Loucy (cell line): Measurements from ENCODE around the gene MBNL1.
"Not testable (repeated sequence)": the region's sequence is repeated elsewhere in the genome, so short reads cannot be mapped to it uniquely, and the experiment has no call there.

Experiments
- H2AFZ ChIP-seq: fragments of 200-600 bp; sonication (generic); 2 replicates; pipeline ENCODE4 v1.6.0; 2016; ENCODE audit warnings: antibody characterized with exemption, mild to moderate bottlenecking, low read length, moderate library complexity
- H3F3A ChIP-seq: fragments of 200-600 bp; 2 replicates; pipeline ENCODE4 v1.6.0; 2016; ENCODE audit warnings: antibody characterized with exemption, low read depth, mild to moderate bottlenecking
- H3K27me3 ChIP-seq: fragments of 200-600 bp; sonication (generic); 2 replicates; pipeline ENCODE4 v1.6.1; 2014; ENCODE audit warnings: low read length, mild to moderate bottlenecking; ENCODE audit not compliant: insufficient read depth, poor library complexity, severe bottlenecking
- H3K36me3 ChIP-seq: fragments of 200-600 bp; sonication (generic); 2 replicates; pipeline ENCODE4 v1.6.1; 2016; ENCODE audit warnings: low read length; ENCODE audit not compliant: insufficient read depth
- H3K4me1 ChIP-seq: fragments of 200-600 bp; sonication (generic); 2 replicates; pipeline ENCODE4 v1.5.1; 2014; ENCODE audit warnings: low read length, mild to moderate bottlenecking; ENCODE audit not compliant: insufficient read depth, poor library complexity, severe bottlenecking
- H3K4me2 ChIP-seq: fragments of 200-600 bp; sonication (generic); 2 replicates; pipeline ENCODE4 v1.6.0; 2014; ENCODE audit warnings: antibody characterized with exemption, low read length, low read depth, mild to moderate bottlenecking; ENCODE audit not compliant: poor library complexity, severe bottlenecking
- H3K4me3 ChIP-seq: fragments of 200-600 bp; sonication (generic); 2 replicates; pipeline ENCODE4 v1.5.1; 2014; ENCODE audit warnings: low read length, mild to moderate bottlenecking, mixed read lengths; ENCODE audit not compliant: poor library complexity, severe bottlenecking
- H3K79me2 ChIP-seq: fragments of 200-600 bp; sonication (generic); 2 replicates; pipeline ENCODE4 v1.6.1; 2014; ENCODE audit warnings: low read length; ENCODE audit not compliant: insufficient read depth
- H3K9ac ChIP-seq: fragments of 200-600 bp; sonication (generic); 2 replicates; pipeline ENCODE4 v1.6.0; 2014; ENCODE audit warnings: mild to moderate bottlenecking, low read depth, low read length, moderate library complexity; ENCODE audit not compliant: poor library complexity, severe bottlenecking
- H3K9me2 ChIP-seq: fragments of 200-600 bp; sonication (generic); replicated peaks from 2 replicates; pipeline ENCODE4 v1.6.1; 2016; ENCODE audit warnings: low read depth, low read length, mixed read lengths
- H3K9me3 ChIP-seq: fragments of 200-600 bp; sonication (generic); 2 replicates; pipeline ENCODE4 v1.6.1; 2014; ENCODE audit warnings: mild to moderate bottlenecking, antibody characterized with exemption, low read length, low read depth; ENCODE audit not compliant: insufficient read depth
- H4K20me1 ChIP-seq: fragments of 200-600 bp; sonication (generic); 2 replicates; pipeline ENCODE4 v1.6.0; 2014; ENCODE audit warnings: antibody characterized with exemption, low read length, mild to moderate bottlenecking; ENCODE audit not compliant: insufficient read depth, poor library complexity, severe bottlenecking
- CTCF ChIP-seq: fragments of 200-600 bp; sonication (generic); conservative IDR thresholded peaks from 2 replicates; pipeline ENCODE4 v1.5.1; 2014; ENCODE audit warnings: mild to moderate bottlenecking, antibody characterized with exemption, low read length
- EZH2phosphoT487 ChIP-seq: fragments of 200-600 bp; IDR thresholded peaks from 2 replicates; pipeline ENCODE4 v1.6.1; 2018; ENCODE audit warnings: antibody characterized with exemption, mild to moderate bottlenecking, moderate library complexity, borderline replicate concordance

The MBNL1 gene

GRCh38 chr3:152394246-152394645 is 125.5 kb downstream of the MBNL1 start:
- TF ChIP-seq EZH2phosphoT487 (no peak), CTCF (no peak)
- peaks cover 42% of the 10 kb centered on the region for H3K36me3 ChIP-seq
- H4K20me1 ChIP-seq, result peaks cover 77% of the 10 kb centered on the region
- no peaks in the 10 kb centered on the region for H3K27me3 ChIP-seq
- no peak overlapping the region for H3K4me2 ChIP-seq
- peaks cover 98% of the 10 kb centered on the region for H3K79me2 ChIP-seq
- 0 out of 2 replicates have a peak, but pooled peaks cover 5% of the 10 kb centered on the region for H3F3A ChIP-seq
- H3K9me2 ChIP-seq, result no peaks in the 10 kb centered on the region
- no peak overlapping the region for H3K4me3 ChIP-seq
- H2AFZ ChIP-seq, result no peak overlapping the region
- no peaks in the 10 kb centered on the region for H3K9me3 ChIP-seq
- H3K9ac ChIP-seq, result no peak overlapping the region
- H3K4me1 ChIP-seq, result peaks cover 6% of the 10 kb centered on the region

GRCh38 chr3:152395764-152396163 is 127.0 kb downstream of the MBNL1 start:
- Histone ChIP-seq H3K9ac (no peak overlapping the region), H3F3A (0 out of 2 replicates have a peak, but pooled peaks cover 5% of the 10 kb centered on the region), H2AFZ (no peak overlapping the region), H4K20me1 (peaks cover 80% of the 10 kb centered on the region), H3K4me1 (peaks cover 6% of the 10 kb centered on the region), H3K9me2 (no peaks in the 10 kb centered on the region), H3K27me3 (no peaks in the 10 kb centered on the region), H3K36me3 (peaks cover 40% of the 10 kb centered on the region), H3K79me2 (peaks cover 99% of the 10 kb centered on the region), H3K9me3 (no peaks in the 10 kb centered on the region), H3K4me2 (no peak overlapping the region), H3K4me3 (no peak overlapping the region)
- TF ChIP-seq CTCF, result no peak
- no peak for TF ChIP-seq EZH2phosphoT487

GRCh38 chr3:152396867-152397266 is 128.1 kb downstream of the MBNL1 start:
- no peak overlapping the region for H3K9ac ChIP-seq
- no peak for TF ChIP-seq CTCF
- no peak for TF ChIP-seq EZH2phosphoT487
- H3K36me3 ChIP-seq, result peaks cover 30% of the 10 kb centered on the region
- H3K79me2 ChIP-seq, result peaks cover 99% of the 10 kb centered on the region
- no peaks in the 10 kb centered on the region for H3K9me3 ChIP-seq
- peaks cover 77% of the 10 kb centered on the region for H4K20me1 ChIP-seq
- H3K4me3 ChIP-seq, result no peak overlapping the region
- no peak overlapping the region for H2AFZ ChIP-seq
- peaks cover 6% of the 10 kb centered on the region for H3K4me1 ChIP-seq
- no peaks in the 10 kb centered on the region for H3K9me2 ChIP-seq
- H3F3A ChIP-seq, result 0 out of 2 replicates have a peak, but pooled peaks cover 5% of the 10 kb centered on the region
- no peak overlapping the region for H3K4me2 ChIP-seq
- no peaks in the 10 kb centered on the region for H3K27me3 ChIP-seq

GRCh38 chr3:152397348-152397747 is 128.6 kb downstream of the MBNL1 start:
- H3F3A ChIP-seq, H3K9ac ChIP-seq, H3K4me3 ChIP-seq, H3K4me2 ChIP-seq, H2AFZ ChIP-seq, H3K9me2 ChIP-seq, H3K27me3 ChIP-seq, H3K4me1 ChIP-seq, H3K9me3 ChIP-seq: not testable (repeated sequence)
- H3K79me2 ChIP-seq, result peaks cover 99% of the 10 kb centered on the region
- H3K36me3 ChIP-seq, result peaks cover 30% of the 10 kb centered on the region
- peaks cover 78% of the 10 kb centered on the region for H4K20me1 ChIP-seq
